Measurements from ENCODE around the gene PGR. TPM values are rescaled to one million over a fixed set of nuclear protein-coding genes. Genes with fewer than 3 reads are reported as not detected.

PGR gene
- total and polyA plus RNA-seq, 11 donors: 1.4 to 13.9 (median 10.6) TPM

- Histone ChIP-seq H3K27ac (no peak overlapping the region), H3K36me3 (peaks cover 0 to 7% (median 0%) of the 10 kb centered on the region in 9 donors), H3K27me3 (no peaks in the 10 kb centered on the region), H3K4me3 (no peak overlapping the region), H3K4me1 (no peaks in the 10 kb centered on the region), H3K9me3 (peaks cover 0 to 25% (median 10%) of the 10 kb centered on the region in 12 donors)
- no peak for TF ChIP-seq POLR2A (IDR thresholded peaks at IDR 0.05)
- TF ChIP-seq, protein P1, sequence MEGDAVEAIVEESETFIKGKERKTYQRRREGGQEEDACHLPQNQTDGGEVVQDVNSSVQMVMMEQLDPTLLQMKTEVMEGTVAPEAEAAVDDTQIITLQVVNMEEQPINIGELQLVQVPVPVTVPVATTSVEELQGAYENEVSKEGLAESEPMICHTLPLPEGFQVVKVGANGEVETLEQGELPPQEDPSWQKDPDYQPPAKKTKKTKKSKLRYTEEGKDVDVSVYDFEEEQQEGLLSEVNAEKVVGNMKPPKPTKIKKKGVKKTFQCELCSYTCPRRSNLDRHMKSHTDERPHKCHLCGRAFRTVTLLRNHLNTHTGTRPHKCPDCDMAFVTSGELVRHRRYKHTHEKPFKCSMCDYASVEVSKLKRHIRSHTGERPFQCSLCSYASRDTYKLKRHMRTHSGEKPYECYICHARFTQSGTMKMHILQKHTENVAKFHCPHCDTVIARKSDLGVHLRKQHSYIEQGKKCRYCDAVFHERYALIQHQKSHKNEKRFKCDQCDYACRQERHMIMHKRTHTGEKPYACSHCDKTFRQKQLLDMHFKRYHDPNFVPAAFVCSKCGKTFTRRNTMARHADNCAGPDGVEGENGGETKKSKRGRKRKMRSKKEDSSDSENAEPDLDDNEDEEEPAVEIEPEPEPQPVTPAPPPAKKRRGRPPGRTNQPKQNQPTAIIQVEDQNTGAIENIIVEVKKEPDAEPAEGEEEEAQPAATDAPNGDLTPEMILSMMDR (IDR thresholded peaks at IDR 0.05): no peak
- ATAC-seq (no peak), DNase-seq (no peak)
- WGBS, 4 donors: 67 to 77% (median 69%) methylated on average over 2 of the region's 2 CpGs
- intact Hi-C loops (cut with DNase I): no loop called here
Observed at GRCh38 chr11:101158119-101158518, 28.5 kb upstream of the PGR start.

GRCh38 chr11:101138245-101138930 is 8.8 kb upstream of the PGR start:
- WGBS, 4 donors: 72 to 80% (median 76%) methylated on average over 1 of the region's 1 CpG
- no peaks in the 10 kb centered on the region for H3K27me3 ChIP-seq
- no peak for ATAC-seq
- intact Hi-C loops (cut with DNase I): loop anchor here in 2 of 10 donors (10.0 kb wide), 2 partner anchors 46 to 144 kb away; no protein-coding TSS in a partner anchor
- no peaks in the 10 kb centered on the region for H3K36me3 ChIP-seq
- H3K9me3 ChIP-seq: no peaks in the 10 kb centered on the region
- H3K4me1 ChIP-seq: no peaks in the 10 kb centered on the region
- no peak overlapping the region for H3K4me3 ChIP-seq
- no peak for DNase-seq
- TF ChIP-seq POLR2A (IDR thresholded peaks at IDR 0.05): no peak
- TF ChIP-seq, protein P1 (IDR thresholded peaks at IDR 0.05): no peak
- no peak overlapping the region for H3K27ac ChIP-seq

DNA sequence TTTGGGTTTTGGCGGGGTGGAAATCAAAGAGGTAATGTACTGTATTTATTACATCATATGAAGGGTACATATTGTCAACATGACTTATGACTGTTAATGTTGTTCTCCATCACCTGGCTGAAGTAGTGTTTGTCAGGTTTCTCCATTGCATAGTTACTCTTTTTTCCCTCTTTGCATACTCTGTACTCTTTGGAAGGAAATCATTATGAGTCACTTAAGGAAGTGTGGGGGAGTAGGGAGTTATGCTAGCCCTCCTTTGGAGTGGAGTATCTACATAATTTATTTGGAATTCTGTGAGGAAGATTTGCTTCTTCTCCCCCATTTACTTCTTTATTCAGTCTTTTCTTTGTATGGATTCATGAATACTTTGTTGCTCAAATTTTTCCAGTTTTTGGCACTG is 3.6 kb upstream of the PGR start:
- TF ChIP-seq, protein P1 (IDR thresholded peaks at IDR 0.05): no peak
- no peak for TF ChIP-seq POLR2A (IDR thresholded peaks at IDR 0.05)
- intact Hi-C loops (cut with DNase I): loop anchor here in 2 of 10 donors (10.0 kb wide), 2 partner anchors 52 to 138 kb away; no protein-coding TSS in a partner anchor
- H3K27me3 ChIP-seq: peaks cover 0 to 21% (median 0%) of the 10 kb centered on the region in 9 donors
- peaks cover 0 to 3% (median 0%) of the 10 kb centered on the region in 9 donors for H3K36me3 ChIP-seq
- H3K4me1 ChIP-seq: peaks cover 0 to 14% (median 1%) of the 10 kb centered on the region in 12 donors
- ATAC-seq (no peak), DNase-seq (no peak)
- H3K27ac ChIP-seq: no peak overlapping the region
- H3K4me3 ChIP-seq: no peak overlapping the region
- WGBS, 4 donors: 88 to 97% (median 92%) methylated on average over 1 of the region's 1 CpG
- H3K9me3 ChIP-seq: no peaks in the 10 kb centered on the region

- peaks cover 0 to 30% (median 11%) of the 10 kb centered on the region in 12 donors for H3K4me1 ChIP-seq
- H3K27me3 ChIP-seq: peaks cover 0 to 36% (median 0%) of the 10 kb centered on the region in 9 donors
- TF ChIP-seq POLR2A (IDR thresholded peaks at IDR 0.05): no peak
- TF ChIP-seq, protein P1 (IDR thresholded peaks at IDR 0.05): no peak
- H3K4me3 ChIP-seq: peak overlapping the region; percentile 49 to 94 (median 78)
- H3K36me3 ChIP-seq: peaks cover 0 to 3% (median 0%) of the 10 kb centered on the region in 9 donors
- intact Hi-C loops (cut with DNase I): loop anchor here in 7 of 10 donors (2.0 to 10.0 kb wide), 9 partner anchors 91 to 306 kb away; no protein-coding TSS in a partner anchor
- peak in 4 of 5 donors; percentile 7 to 66 (median 29) for DNase-seq
- peak overlapping the region in 11 of 12 donors; percentile 74 to 89 (median 86) for H3K27ac ChIP-seq
- WGBS, 4 donors: 1 to 2% (median 2%) methylated on average over 12 to 38 of the region's 38 CpGs
- ATAC-seq: peak in 3 of 4 donors; percentile 22 to 38 (median 37)
- no peaks in the 10 kb centered on the region for H3K9me3 ChIP-seq
Observed at GRCh38 chr11:101128571-101129202, 926 bp downstream of the PGR start.
